Measurements from ENCODE around the gene CCDC126. TPM values are rescaled to one million over a fixed set of nuclear protein-coding genes. Genes with fewer than 3 reads are reported as not detected.

The CCDC126 gene
- total and polyA plus RNA-seq, 9 of the 15 experiments (the other 6 are each of a cell fraction or from before 2014, with no cell fraction given), result 3.0 to 16.2 (median 5.2) TPM

DNA sequence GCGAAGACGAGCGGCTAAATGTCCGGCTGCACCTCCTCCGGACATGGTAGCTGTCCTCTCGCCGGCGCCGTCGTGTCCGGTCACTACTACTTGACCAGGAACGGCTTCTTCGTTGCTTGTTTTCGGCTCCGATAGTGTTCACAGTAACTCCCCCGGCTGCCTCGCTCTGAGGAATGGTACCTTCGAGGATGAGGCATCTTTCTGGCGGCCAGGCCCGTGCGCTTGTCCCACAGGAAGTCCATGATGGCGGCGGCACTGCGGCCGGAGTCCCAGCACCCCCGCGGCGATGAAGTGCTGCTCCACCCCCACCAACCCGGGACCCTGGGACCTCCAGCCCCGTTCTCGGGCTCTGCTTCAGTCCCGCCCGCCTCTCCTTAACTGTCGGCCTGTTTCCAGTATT is 11.0 kb upstream of the CCDC126 start:
- ChIA-PET POLR2A (interaction anchor here (1.5 kb wide), 1 partner anchor 8 kb away, joined by 4 read pairs; no protein-coding TSS in a partner anchor), CTCF (ENCODE audit: low intra/inter-chr PET ratio) (no interaction called here)
- Histone ChIP-seq H4K20me1 (replicated peaks; ENCODE audit: control insufficient read depth, insufficient read depth, low read length) (no peaks in the 10 kb centered on the region), H3K36me3 (ENCODE audit: control insufficient read depth, insufficient read depth, low read length) (no peaks in the 10 kb centered on the region), H3K4me3 (no peak overlapping the region), H3K79me2 (ENCODE audit: control insufficient read depth, insufficient read depth, low read length) (no peaks in the 10 kb centered on the region), H3K9me1 (ENCODE audit: control insufficient read depth, insufficient read depth, low read length) (no peaks in the 10 kb centered on the region), H3K4me2 (ENCODE audit: insufficient read depth, low read length) (no peak overlapping the region), H3K9ac (ENCODE audit: insufficient read depth in 1 of 2, low read depth in 2 of 2, low read length in 2 of 2) (no peak overlapping the region), H3K9me3 (replicated peaks; ENCODE audit: control insufficient read depth, insufficient read depth, low read depth, low read length) (no peaks in the 10 kb centered on the region), H2AFZ (ENCODE audit: low read depth, low read length) (peak overlapping the region; percentile 78), H3K4me1 (replicated peaks in 1 of 2; ENCODE audit: control insufficient read depth in 2 of 2, insufficient read depth in 2 of 2, low read length in 2 of 2) (peaks cover 0 to 6% of the 10 kb centered on the region in 2 experiments; a peak in 2 of 5 replicates), H3K27ac (ENCODE audit: extremely low read depth, low read depth, low read length) (no peak overlapping the region), H3K27me3 (ENCODE audit: control insufficient read depth in 2 of 2, insufficient read depth in 2 of 2, low read length in 2 of 2) (no peaks in the 10 kb centered on the region)
- no peak for ATAC-seq
- TF ChIP-seq TAF7 (tag; IDR thresholded peaks at IDR 0.05) (no peak), TEAD4 (IDR thresholded peaks at IDR 0.05; ENCODE audit: low read length) (no peak), TEAD4 (CRISPR knock-in tag; IDR thresholded peaks at IDR 0.05; ENCODE audit: borderline replicate concordance) (no peak), ETV6 (IDR thresholded peaks at IDR 0.05; ENCODE audit: borderline replicate concordance in 1 of 2, low read depth in 2 of 2, low read length in 1 of 2) (no peak), ETV6 (CRISPR knock-in tag; IDR thresholded peaks at IDR 0.05; ENCODE audit: borderline replicate concordance) (no peak), FOXK1 (CRISPR knock-in tag; IDR thresholded peaks at IDR 0.05; ENCODE audit: borderline replicate concordance) (no peak), SRSF3 (IDR thresholded peaks at IDR 0.05; ENCODE audit: insufficient read depth, low read length) (no peak), ZKSCAN3 (CRISPR knock-in tag; IDR thresholded peaks at IDR 0.05) (no peak), ADNP (tag; IDR thresholded peaks at IDR 0.05) (no peak), TFAM (CRISPR knock-in tag; conservative IDR thresholded peaks at IDR 0.05) (no peak), NR3C1 (CRISPR knock-in tag; IDR thresholded peaks at IDR 0.05) (no peak), BDP1 (IDR thresholded peaks at IDR 0.05; ENCODE audit: insufficient read depth, insufficient read length) (no peak), ZNF695 (CRISPR knock-in tag; IDR thresholded peaks at IDR 0.05) (no peak)
- TF ChIP-seq, protein P1, sequence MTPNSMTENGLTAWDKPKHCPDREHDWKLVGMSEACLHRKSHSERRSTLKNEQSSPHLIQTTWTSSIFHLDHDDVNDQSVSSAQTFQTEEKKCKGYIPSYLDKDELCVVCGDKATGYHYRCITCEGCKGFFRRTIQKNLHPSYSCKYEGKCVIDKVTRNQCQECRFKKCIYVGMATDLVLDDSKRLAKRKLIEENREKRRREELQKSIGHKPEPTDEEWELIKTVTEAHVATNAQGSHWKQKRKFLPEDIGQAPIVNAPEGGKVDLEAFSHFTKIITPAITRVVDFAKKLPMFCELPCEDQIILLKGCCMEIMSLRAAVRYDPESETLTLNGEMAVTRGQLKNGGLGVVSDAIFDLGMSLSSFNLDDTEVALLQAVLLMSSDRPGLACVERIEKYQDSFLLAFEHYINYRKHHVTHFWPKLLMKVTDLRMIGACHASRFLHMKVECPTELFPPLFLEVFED (CRISPR knock-in tag; conservative IDR thresholded peaks at IDR 0.05), result no peak
- TF ChIP-seq, protein P2, sequence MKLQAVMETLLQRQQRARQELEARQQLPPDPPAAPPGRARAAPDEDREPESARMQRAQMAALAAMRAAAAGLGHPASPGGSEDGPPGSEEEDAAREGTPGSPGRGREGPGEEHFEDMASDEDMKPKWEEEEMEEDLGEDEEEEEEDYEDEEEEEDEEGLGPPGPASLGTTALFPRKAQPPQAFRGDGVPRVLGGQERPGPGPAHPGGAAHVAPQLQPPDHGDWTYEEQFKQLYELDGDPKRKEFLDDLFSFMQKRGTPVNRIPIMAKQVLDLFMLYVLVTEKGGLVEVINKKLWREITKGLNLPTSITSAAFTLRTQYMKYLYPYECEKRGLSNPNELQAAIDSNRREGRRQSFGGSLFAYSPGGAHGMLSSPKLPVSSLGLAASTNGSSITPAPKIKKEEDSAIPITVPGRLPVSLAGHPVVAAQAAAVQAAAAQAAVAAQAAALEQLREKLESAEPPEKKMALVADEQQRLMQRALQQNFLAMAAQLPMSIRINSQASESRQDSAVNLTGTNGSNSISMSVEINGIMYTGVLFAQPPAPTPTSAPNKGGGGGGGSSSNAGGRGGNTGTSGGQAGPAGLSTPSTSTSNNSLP (IDR thresholded peaks at IDR 0.05; ENCODE audit: borderline replicate concordance, low read depth, low read length), result no peak
- TF ChIP-seq, protein P3, sequence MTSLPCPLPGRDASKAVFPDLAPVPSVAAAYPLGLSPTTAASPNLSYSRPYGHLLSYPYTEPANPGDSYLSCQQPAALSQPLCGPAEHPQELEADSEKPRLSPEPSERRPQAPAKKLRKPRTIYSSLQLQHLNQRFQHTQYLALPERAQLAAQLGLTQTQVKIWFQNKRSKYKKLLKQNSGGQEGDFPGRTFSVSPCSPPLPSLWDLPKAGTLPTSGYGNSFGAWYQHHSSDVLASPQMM (CRISPR knock-in tag; IDR thresholded peaks at IDR 0.05), result no peak
- BruUV-seq (replicated peaks), result no TSS peak
- in situ Hi-C loops (cut with MboI) (loop anchor here (5.0 kb wide), 1 partner anchor 846 kb away; no protein-coding TSS in a partner anchor), intact Hi-C loops (cut with micrococcal nuclease) (no loop called here)
- FAIRE-seq, result no peak
- DNase-seq (ENCODE audit: extremely low read depth in 1 of 4, low spot score in 3 of 4), result no peak
- WGBS (ENCODE audit: insufficient coverage, low coverage, missing lambda C conversion rate), result 48% methylated on average over 24 of the region's 34 CpGs
